Muscle of leg (tissue), 11 donors: ENCODE results near the gene ABCC11. TPM values are rescaled to one million over a fixed set of nuclear protein-coding genes. Genes with fewer than 3 reads are reported as not detected.

Source experiments
- DNase-seq: peaks from one replicate; pipeline ENCODE4 v3.0.0; 2013
- H3K27ac ChIP-seq: one replicate; pipeline ENCODE4 v1.5.1; 2013; ENCODE audit warnings: mild to moderate bottlenecking, low read length, control low read depth
- H3K27me3 ChIP-seq: one replicate; pipeline ENCODE4 v1.6.1; 2013; ENCODE audit warnings: low read length; ENCODE audit not compliant: control insufficient read depth, insufficient read depth
- H3K36me3 ChIP-seq: one replicate; pipeline ENCODE4 v1.6.1; 2013; ENCODE audit warnings: low read length; ENCODE audit not compliant: control insufficient read depth, insufficient read depth
- H3K4me1 ChIP-seq: one replicate; pipeline ENCODE4 v1.6.1; 2013; ENCODE audit warnings: low read length; ENCODE audit not compliant: control insufficient read depth, insufficient read depth
- H3K4me3 ChIP-seq: one replicate; pipeline ENCODE4 v1.5.1; 2013; ENCODE audit warnings: low read length, control low read depth
- H3K9me3 ChIP-seq: replicated peaks from 2 replicates; pipeline ENCODE4 v1.6.1; 2013; ENCODE audit warnings: low read depth, low read length; ENCODE audit not compliant: control insufficient read depth
- WGBS: methylation state at CpG from one replicate; pipeline ENCODE4 v1.1.5; 2013; ENCODE audit warnings: missing lambda C conversion rate; ENCODE audit not compliant: insufficient coverage; 5-methylcytosine and 5-hydroxymethylcytosine counted together
- polyA plus RNA-seq, 8 donors: library from polyadenylated mRNA; unstranded; fragments of 120-200 nt; gene quantifications; one replicate each; pipeline versions ENCODE4 v1.2.1 to v1.2.3, GENCODE V29; 2013; ENCODE audit warnings: inconsistent platforms in 1 of 8, low replicate concordance in 1 of 8; ENCODE audit not compliant: insufficient read length in 8 of 8, insufficient read depth in 1 of 8
- total RNA-seq: library from RNA; stranded (reverse); fragments of 120-200 nt; gene quantifications from one replicate; pipeline ENCODE4 v1.2.4, GENCODE V29; 2013

The ABCC11 gene
- total and polyA plus RNA-seq, 9 donors, result 0.04 to 0.15 (median 0.09) TPM

- Histone ChIP-seq H3K27ac (no peak overlapping the region), H3K4me1 (no peaks in the 10 kb centered on the region), H3K36me3 (no peaks in the 10 kb centered on the region), H3K4me3 (no peak overlapping the region), H3K9me3 (no peaks in the 10 kb centered on the region), H3K27me3 (no peaks in the 10 kb centered on the region)
- DNase-seq, result peak; percentile 9
- WGBS, result 55% methylated on average over 7 of the region's 8 CpGs
These were observed 40.6 kb downstream of the ABCC11 start for GRCh38 chr16:48206594-48207242.

DNA sequence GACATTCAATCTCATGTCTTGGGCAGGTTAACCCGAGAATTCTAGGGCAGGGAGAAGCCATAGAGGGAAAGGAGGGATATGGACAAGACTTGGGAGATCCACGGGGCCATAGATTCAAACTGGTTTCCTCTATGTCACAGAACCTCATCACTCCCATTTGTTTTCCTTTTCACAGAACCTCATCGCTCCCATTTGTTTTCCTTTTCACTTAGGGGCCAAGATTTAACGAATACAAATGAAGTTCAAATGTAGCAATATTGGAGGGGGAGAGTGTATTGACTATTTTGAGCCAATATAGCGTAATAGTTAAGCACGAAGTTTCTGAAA, 42.6 kb downstream of the ABCC11 start:
- no peaks in the 10 kb centered on the region for H3K27me3 ChIP-seq
- no peaks in the 10 kb centered on the region for H3K36me3 ChIP-seq
- H3K4me1 ChIP-seq, result no peaks in the 10 kb centered on the region
- DNase-seq, result no peak
- 100% methylated on average over 1 of the region's 6 CpGs for WGBS
- H3K9me3 ChIP-seq, result no peaks in the 10 kb centered on the region
- H3K4me3 ChIP-seq, result no peak overlapping the region
- H3K27ac ChIP-seq, result no peak overlapping the region

DNA sequence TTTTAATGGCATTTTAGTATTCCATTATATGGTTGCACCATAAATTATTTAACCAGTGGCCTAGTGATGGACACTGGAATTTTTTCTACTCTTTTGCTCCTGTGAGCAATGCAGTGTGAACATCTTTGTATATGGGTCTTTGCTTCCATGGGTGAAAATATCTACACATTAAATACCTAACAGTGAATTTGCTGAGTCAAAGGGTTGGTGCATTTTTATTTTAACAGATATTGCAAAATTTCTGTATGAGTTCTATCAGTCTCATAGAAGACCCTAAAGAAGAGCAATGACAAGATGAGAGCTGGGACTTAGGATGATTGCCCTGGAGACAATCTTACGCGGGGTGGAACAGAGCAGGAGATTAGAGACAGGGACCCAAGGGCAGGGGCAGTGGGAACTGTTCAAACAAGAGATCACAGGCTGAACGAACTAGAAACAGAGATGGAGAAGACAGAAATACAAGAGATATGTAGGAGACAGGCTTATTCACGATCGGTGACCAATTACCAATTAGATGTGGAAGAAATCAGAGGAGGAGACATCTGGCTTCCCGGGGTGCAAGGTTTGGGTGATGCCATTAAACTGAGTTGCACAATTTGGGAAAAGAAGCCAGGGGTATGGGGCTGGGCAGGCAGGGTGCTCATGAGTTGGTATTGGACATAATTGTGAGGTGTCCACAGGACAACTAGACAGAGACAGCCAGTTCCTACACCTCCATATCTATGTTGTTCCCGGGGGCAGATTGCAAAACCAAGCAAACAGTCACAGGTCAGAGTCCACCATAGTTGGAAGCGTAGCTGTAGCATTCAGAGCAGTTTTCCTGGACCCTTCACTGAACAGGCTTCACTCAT, 43.1 kb downstream of the ABCC11 start:
- Histone ChIP-seq H3K27me3 (no peaks in the 10 kb centered on the region), H3K4me3 (no peak overlapping the region), H3K9me3 (no peaks in the 10 kb centered on the region), H3K36me3 (no peaks in the 10 kb centered on the region), H3K27ac (no peak overlapping the region), H3K4me1 (no peaks in the 10 kb centered on the region)
- WGBS, result 75% methylated on average over 7 of the region's 8 CpGs
- no peak for DNase-seq

GRCh38 chr16:48201515-48202201, 45.7 kb downstream of the ABCC11 start:
- no peaks in the 10 kb centered on the region for H3K27me3 ChIP-seq
- DNase-seq, result peak; percentile 18

GRCh38 chr16:48197294-48197693, 50.0 kb downstream of the ABCC11 start:
- no peaks in the 10 kb centered on the region for H3K4me1 ChIP-seq
- no peaks in the 10 kb centered on the region for H3K9me3 ChIP-seq
- H3K27ac ChIP-seq, result no peak overlapping the region
- no peaks in the 10 kb centered on the region for H3K27me3 ChIP-seq
- H3K36me3 ChIP-seq, result no peaks in the 10 kb centered on the region
- WGBS, result no CpG with 5 or more reads among the region's 3 CpGs
- no peak overlapping the region for H3K4me3 ChIP-seq
- DNase-seq, result no peak

More at GRCh38 chr16:48201515-48202201, 45.7 kb downstream of the ABCC11 start:
- H3K9me3 ChIP-seq, result no peaks in the 10 kb centered on the region
- H3K36me3 ChIP-seq, result no peaks in the 10 kb centered on the region
- WGBS, result 54% methylated on average over 4 of the region's 6 CpGs
- no peaks in the 10 kb centered on the region for H3K4me1 ChIP-seq
- H3K27ac ChIP-seq, result no peak overlapping the region
- H3K4me3 ChIP-seq, result no peak overlapping the region

GRCh38 chr16:48194828-48195556, 52.3 kb downstream of the ABCC11 start:
- DNase-seq, result peak; percentile 6
- WGBS, result 40% methylated on average over 1 of the region's 5 CpGs
- H3K36me3 ChIP-seq, result no peaks in the 10 kb centered on the region
- H3K4me1 ChIP-seq, result no peaks in the 10 kb centered on the region
- no peaks in the 10 kb centered on the region for H3K9me3 ChIP-seq
- H3K27me3 ChIP-seq, result no peaks in the 10 kb centered on the region
- H3K27ac ChIP-seq, result no peak overlapping the region
- no peak overlapping the region for H3K4me3 ChIP-seq

- Histone ChIP-seq H3K9me3 (no peaks in the 10 kb centered on the region), H3K27ac (no peak overlapping the region), H3K36me3 (no peaks in the 10 kb centered on the region), H3K27me3 (no peaks in the 10 kb centered on the region), H3K4me3 (no peak overlapping the region), H3K4me1 (no peaks in the 10 kb centered on the region)
- WGBS, result 78% methylated on average over 5 of the region's 7 CpGs
- no peak for DNase-seq
These were observed 53.5 kb downstream of the ABCC11 start for GRCh38 chr16:48193846-48194245.

DNA sequence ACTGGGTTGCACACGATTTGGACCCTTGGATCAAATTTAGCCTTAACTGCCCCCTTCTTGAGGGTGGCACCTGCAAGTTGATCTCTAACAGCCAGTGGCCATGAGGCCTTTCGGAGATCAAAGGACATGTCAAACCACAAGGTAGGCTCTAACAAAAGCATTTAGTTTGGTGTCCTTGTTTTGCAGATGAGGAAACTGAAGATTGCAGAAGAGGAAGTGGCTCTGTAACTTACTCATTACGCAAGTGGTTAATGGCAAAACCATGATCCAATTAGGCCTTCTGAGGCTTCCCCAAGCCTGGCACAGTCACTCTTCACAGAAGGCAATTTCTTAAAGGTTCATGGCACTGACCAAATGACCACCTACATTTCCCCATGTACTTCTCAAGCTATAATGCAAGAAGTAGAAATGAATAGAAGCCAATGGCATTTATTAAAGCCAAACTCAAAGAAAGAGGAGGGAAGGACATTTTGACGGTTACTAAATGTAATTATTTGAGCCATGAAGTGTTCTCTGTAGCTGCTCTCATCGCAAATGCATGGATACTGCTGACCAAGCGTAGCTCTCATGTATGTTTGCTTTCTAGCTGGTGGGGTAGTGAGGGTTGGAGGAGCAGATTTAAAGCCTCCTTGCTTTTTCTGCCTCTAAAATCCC, 58.8 kb downstream of the ABCC11 start:
- H3K9me3 ChIP-seq, result no peaks in the 10 kb centered on the region
- no peaks in the 10 kb centered on the region for H3K36me3 ChIP-seq
- H3K4me1 ChIP-seq, result no peaks in the 10 kb centered on the region
- peak; percentile 11 for DNase-seq
- 76% methylated on average over 4 of the region's 6 CpGs for WGBS
- H3K27ac ChIP-seq, result no peak overlapping the region
- H3K27me3 ChIP-seq, result no peaks in the 10 kb centered on the region
- H3K4me3 ChIP-seq, result no peak overlapping the region

GRCh38 chr16:48187779-48188178, 59.6 kb downstream of the ABCC11 start:
- DNase-seq, result no peak
- no peak overlapping the region for H3K27ac ChIP-seq
- H3K27me3 ChIP-seq, result peaks cover 2% of the 10 kb centered on the region
- no peaks in the 10 kb centered on the region for H3K9me3 ChIP-seq
- WGBS, result 89% methylated on average over 1 of the region's 4 CpGs
- H3K4me3 ChIP-seq, result no peak overlapping the region
- H3K36me3 ChIP-seq, result no peaks in the 10 kb centered on the region
- no peaks in the 10 kb centered on the region for H3K4me1 ChIP-seq
